ENCODE measurements around the gene SUCLG1.
"Not testable (repeated sequence)": the region's sequence is repeated elsewhere in the genome, so short reads cannot be mapped to it uniquely, and the experiment has no call there.

Gene SUCLG1

GRCh38 chr2:84421197-84421596 is 37.9 kb downstream of the SUCLG1 start:
- DNase-seq (ENCODE audit: low spot score): no peak

GRCh38 chr2:84417453-84418145 is 41.5 kb downstream of the SUCLG1 start:
- no peak for DNase-seq (ENCODE audit: low spot score)

GRCh38 chr2:84409531-84409930 is 49.5 kb downstream of the SUCLG1 start:
- no peak for DNase-seq (ENCODE audit: low spot score)

GRCh38 chr2:84402111-84402510 is 57.0 kb downstream of the SUCLG1 start:
- not testable (repeated sequence) for DNase-seq (ENCODE audit: low spot score)

- not testable (repeated sequence) for DNase-seq (ENCODE audit: low spot score)
These were observed 59.2 kb downstream of the SUCLG1 start for GRCh38 chr2:84399839-84400238.

GRCh38 chr2:84395820-84396219 is 63.3 kb downstream of the SUCLG1 start:
- no peak for DNase-seq (ENCODE audit: low spot score)

GRCh38 chr2:84394628-84395027 is 64.5 kb downstream of the SUCLG1 start:
- DNase-seq (ENCODE audit: low spot score): no peak

- no peak for DNase-seq (ENCODE audit: low spot score)
These were observed 65.3 kb downstream of the SUCLG1 start for GRCh38 chr2:84393829-84394228.

- no peak for DNase-seq (ENCODE audit: low spot score)
These were observed 69.3 kb downstream of the SUCLG1 start for GRCh38 chr2:84389794-84390193.

- no peak for DNase-seq (ENCODE audit: low spot score)
These were observed 70.1 kb downstream of the SUCLG1 start for GRCh38 chr2:84388921-84389490.

GRCh38 chr2:84388133-84388532 is 70.9 kb downstream of the SUCLG1 start:
- no peak for DNase-seq (ENCODE audit: low spot score)

GRCh38 chr2:84386336-84387040 is 72.6 kb downstream of the SUCLG1 start:
- no peak for DNase-seq (ENCODE audit: low spot score)

- DNase-seq (ENCODE audit: low spot score): no peak
These were observed 75.8 kb downstream of the SUCLG1 start for GRCh38 chr2:84383271-84383670.

- no peak for DNase-seq (ENCODE audit: low spot score)
These were observed 78.2 kb downstream of the SUCLG1 start for GRCh38 chr2:84380875-84381274.

- DNase-seq (ENCODE audit: low spot score): no peak
These were observed 80.1 kb downstream of the SUCLG1 start for GRCh38 chr2:84378960-84379359.

GRCh38 chr2:84375020-84375419 is 84.1 kb downstream of the SUCLG1 start:
- DNase-seq (ENCODE audit: low spot score): no peak

- DNase-seq (ENCODE audit: low spot score): no peak
These were observed 85.2 kb downstream of the SUCLG1 start for GRCh38 chr2:84373866-84374265.

Measured in RKO (cell line).